ENCODE results near the gene GASK1A.

- TF ChIP-seq POLR2A (IDR thresholded peaks at IDR 0.05) = no peak
- TF ChIP-seq CTCF (IDR thresholded peaks at IDR 0.05) = no peak
Observed at GRCh38 chr3:43080726-43081568, 101.8 kb downstream of the GASK1A start.
